IPS DF 6.9 (cell line): ENCODE data around the gene RIPK3.
"Not testable (repeated sequence)": the region's sequence is repeated elsewhere in the genome, so short reads cannot be mapped to it uniquely, and the experiment has no call there.

ENCODE experiments used
- DNase-seq: peaks from one replicate; pipeline ENCODE4 v3.0.0-alpha.2; 2013; ENCODE audit warnings: low read depth, low spot score
- H3K27ac ChIP-seq: one replicate; pipeline ENCODE4 v1.5.1; 2013; ENCODE audit warnings: low read length, control low read depth
- H3K27me3 ChIP-seq: 2 replicates; pipeline ENCODE4 v1.6.1; 2013; ENCODE audit warnings: mild to moderate bottlenecking, low read length; ENCODE audit not compliant: control insufficient read depth, insufficient read depth
- H3K36me3 ChIP-seq: 2 replicates; pipeline ENCODE4 v1.6.1; 2013; ENCODE audit warnings: low read length; ENCODE audit not compliant: control insufficient read depth, insufficient read depth
- H3K4me1 ChIP-seq: 2 replicates; pipeline ENCODE4 v1.6.1; 2013; ENCODE audit warnings: low read length; ENCODE audit not compliant: control insufficient read depth, insufficient read depth
- H3K4me3 ChIP-seq: 2 replicates; pipeline ENCODE4 v1.5.1; 2013; ENCODE audit warnings: mild to moderate bottlenecking, low read length
- H3K9me3 ChIP-seq: 2 replicates; pipeline ENCODE4 v1.6.1; 2013; ENCODE audit warnings: low read length, inconsistent platforms; ENCODE audit not compliant: control insufficient read depth, insufficient read depth
- WGBS: extraction: QIAGEN DNeasy Blood & Tissue Kit; methylation state at CpG from one replicate; pipeline ENCODE4 v1.1.7; 2013; ENCODE audit warnings: mixed read lengths, missing lambda C conversion rate; ENCODE audit not compliant: insufficient read length, insufficient coverage; 5-methylcytosine and 5-hydroxymethylcytosine counted together

The RIPK3 gene

DNA sequence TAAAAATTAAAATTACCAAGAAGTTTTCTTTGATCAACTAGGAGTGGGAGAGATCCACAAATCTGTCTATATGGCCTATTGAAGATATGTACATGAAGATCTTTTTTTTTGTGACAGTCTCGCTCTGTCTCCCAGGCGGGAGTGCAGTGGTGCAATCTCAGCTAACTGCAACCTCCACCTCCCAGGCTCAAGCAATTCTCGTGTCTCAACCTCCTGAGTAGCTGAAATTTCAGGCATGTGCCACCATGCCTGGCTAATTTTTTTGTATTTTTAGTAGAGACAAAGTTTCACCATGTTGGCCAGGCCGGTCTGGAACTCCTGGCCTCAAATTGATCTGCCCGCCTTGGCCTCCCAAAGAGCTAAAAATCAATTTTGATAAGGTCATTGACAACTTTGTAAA, 23.6 kb upstream of the RIPK3 start:
- no peak overlapping the region for H3K4me3 ChIP-seq
- H3K27ac ChIP-seq = no peak overlapping the region
- no peak for DNase-seq
- H3K27me3 ChIP-seq = no peaks in the 10 kb centered on the region
- no peaks in the 10 kb centered on the region for H3K9me3 ChIP-seq
- peaks cover 2% of the 10 kb centered on the region; the same call in 1 of the 2 replicates for H3K4me1 ChIP-seq
- WGBS = no CpG with 5 or more reads among the region's 5 CpGs
- H3K36me3 ChIP-seq = no peaks in the 10 kb centered on the region

GRCh38 chr14:24362241-24362960, 22.6 kb upstream of the RIPK3 start:
- H3K36me3 ChIP-seq = no peaks in the 10 kb centered on the region
- no peaks in the 10 kb centered on the region for H3K27me3 ChIP-seq
- WGBS = no CpG with 5 or more reads among the region's 2 CpGs
- peaks cover 2% of the 10 kb centered on the region; the same call in 1 of the 2 replicates for H3K4me1 ChIP-seq
- no peaks in the 10 kb centered on the region for H3K9me3 ChIP-seq
- H3K27ac ChIP-seq = no peak overlapping the region
- DNase-seq = no peak
- no peak overlapping the region for H3K4me3 ChIP-seq

- Histone ChIP-seq H3K9me3 (no peaks in the 10 kb centered on the region), H3K36me3 (no peaks in the 10 kb centered on the region), H3K4me1 (peaks cover 2% of the 10 kb centered on the region; the same call in 1 of the 2 replicates), H3K27ac (no peak overlapping the region), H3K4me3 (no peak overlapping the region), H3K27me3 (no peaks in the 10 kb centered on the region)
- DNase-seq = no peak
- no CpG with 5 or more reads among the region's 2 CpGs for WGBS
Observed at GRCh38 chr14:24361326-24361725, 21.5 kb upstream of the RIPK3 start.

DNA sequence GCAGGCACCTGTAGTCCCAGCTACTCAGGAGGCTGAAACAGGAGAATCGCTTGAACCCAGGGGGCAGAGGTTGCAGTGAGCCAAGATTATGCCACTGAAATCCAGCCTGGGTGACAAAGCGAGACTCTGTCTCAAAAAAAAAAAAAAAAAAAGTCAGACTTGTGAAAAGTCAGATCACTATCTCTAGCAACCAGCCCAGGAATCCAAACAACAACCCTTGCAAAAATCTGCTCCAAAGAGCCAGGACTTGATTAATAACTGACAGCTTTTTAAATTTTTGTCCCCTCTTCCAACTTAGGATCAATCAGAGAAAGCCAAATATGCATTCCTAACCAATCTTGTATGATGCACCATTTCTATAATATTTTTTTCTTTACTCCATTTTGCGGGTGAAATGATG, 20.5 kb upstream of the RIPK3 start:
- no peaks in the 10 kb centered on the region for H3K9me3 ChIP-seq
- H3K27me3 ChIP-seq = no peaks in the 10 kb centered on the region
- DNase-seq = no peak
- H3K27ac ChIP-seq = no peak overlapping the region
- WGBS = no CpG with 5 or more reads among the region's 3 CpGs
- no peaks in the 10 kb centered on the region for H3K36me3 ChIP-seq
- H3K4me1 ChIP-seq = no peaks in the 10 kb centered on the region
- H3K4me3 ChIP-seq = no peak overlapping the region

- Histone ChIP-seq H3K27me3 (peaks cover 2% of the 10 kb centered on the region; the same call in 1 of the 2 replicates), H3K27ac (no peak overlapping the region), H3K4me1 (no peaks in the 10 kb centered on the region), H3K36me3 (no peaks in the 10 kb centered on the region), H3K4me3 (no peak overlapping the region), H3K9me3 (no peaks in the 10 kb centered on the region)
- no peak for DNase-seq
- WGBS = no CpG with 5 or more reads among the region's 4 CpGs
Observed at GRCh38 chr14:24356208-24356607, 16.4 kb upstream of the RIPK3 start.

DNA sequence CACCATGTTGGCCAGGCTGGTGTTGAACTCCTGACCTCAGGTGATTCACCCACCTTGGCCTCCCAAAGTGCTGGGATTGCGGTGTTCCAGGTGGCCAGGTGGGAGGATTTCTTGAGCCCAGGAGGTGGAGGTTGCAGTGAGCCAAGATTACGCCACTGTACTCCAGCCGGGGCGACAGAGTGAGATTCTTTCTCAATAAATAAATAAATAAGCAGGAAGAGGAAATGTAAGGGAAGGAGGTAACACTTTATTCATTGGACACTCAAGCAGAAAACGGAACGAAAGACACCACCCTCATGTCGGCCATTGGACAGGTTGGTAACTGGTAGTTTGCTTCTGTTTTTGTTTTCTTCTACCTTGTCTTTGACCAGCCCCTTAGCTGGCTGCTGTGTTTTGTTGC, 15.2 kb upstream of the RIPK3 start:
- H3K27ac ChIP-seq = no peak overlapping the region
- no peaks in the 10 kb centered on the region for H3K9me3 ChIP-seq
- no CpG with 5 or more reads among the region's 7 CpGs for WGBS
- H3K27me3 ChIP-seq = peaks cover 2% of the 10 kb centered on the region
- H3K4me3 ChIP-seq = no peak overlapping the region
- DNase-seq = no peak
- no peaks in the 10 kb centered on the region for H3K36me3 ChIP-seq
- H3K4me1 ChIP-seq = no peaks in the 10 kb centered on the region

- H3K36me3 ChIP-seq, H3K27ac ChIP-seq, H3K9me3 ChIP-seq, DNase-seq, H3K27me3 ChIP-seq, H3K4me3 ChIP-seq, H3K4me1 ChIP-seq: not testable (repeated sequence)
- no CpG with 5 or more reads among the region's 3 CpGs for WGBS
Observed at GRCh38 chr14:24354482-24354825, 14.7 kb upstream of the RIPK3 start.

GRCh38 chr14:24353559-24354481, 14.0 kb upstream of the RIPK3 start:
- no peak for DNase-seq
- no peak overlapping the region for H3K4me3 ChIP-seq
- H3K9me3 ChIP-seq = no peaks in the 10 kb centered on the region
- H3K4me1 ChIP-seq = no peaks in the 10 kb centered on the region
- H3K27ac ChIP-seq = no peak overlapping the region
- H3K27me3 ChIP-seq = peaks cover 3% of the 10 kb centered on the region
- no peaks in the 10 kb centered on the region for H3K36me3 ChIP-seq
- no CpG with 5 or more reads among the region's 5 CpGs for WGBS

- peaks cover 3% of the 10 kb centered on the region for H3K27me3 ChIP-seq
- WGBS = no CpG with 5 or more reads among the region's 4 CpGs
- no peak for DNase-seq
Observed at GRCh38 chr14:24351517-24351916, 11.7 kb upstream of the RIPK3 start.

GRCh38 chr14:24349742-24350141, 10.0 kb upstream of the RIPK3 start:
- Histone ChIP-seq H3K27ac (no peak overlapping the region), H3K36me3 (no peaks in the 10 kb centered on the region), H3K4me1 (no peaks in the 10 kb centered on the region), H3K4me3 (no peak overlapping the region), H3K9me3 (no peaks in the 10 kb centered on the region), H3K27me3 (peaks cover 3% of the 10 kb centered on the region)
- no peak for DNase-seq
- no CpG with 5 or more reads among the region's 5 CpGs for WGBS

More at GRCh38 chr14:24351517-24351916, 11.7 kb upstream of the RIPK3 start:
- H3K36me3 ChIP-seq = no peaks in the 10 kb centered on the region
- no peak overlapping the region for H3K27ac ChIP-seq
- no peaks in the 10 kb centered on the region for H3K9me3 ChIP-seq
- H3K4me3 ChIP-seq = no peak overlapping the region
- no peaks in the 10 kb centered on the region for H3K4me1 ChIP-seq
